Calu3 (cell line): ENCODE data around the gene TTC21A. TPM values are rescaled to one million over a fixed set of nuclear protein-coding genes. Genes with fewer than 3 reads are reported as not detected.
A peak's percentile ranks its signal among the peaks of the same experiment; 100 is the strongest.

ENCODE experiments used
- BruUV-seq: library from RNA; stranded (reverse); fragments of 400-500 nt; replicated peaks from 2 replicates; lab custom pipeline; 2021; lab: Mats Ljungman, UMichigan
- CTCF ChIA-PET: fragments of 300-600 bp; sonication (Branson Sonifier 250); formaldehyde crosslinking; loops from one replicate; lab custom pipeline; 2022; ENCODE audit warnings: antibody characterized with exemption; lab: Charles Lee
- DNase-seq: peaks from one replicate; pipeline ENCODE4 v3.0.0; 2022
- H3K27ac Mint-ChIP-seq: one replicate; pipeline ENCODE4 v1.8.0; 2022; ENCODE audit warnings: mixed read lengths; ENCODE audit not compliant: unreplicated experiment
- H3K27me3 Mint-ChIP-seq: one replicate; pipeline ENCODE4 v1.8.0; 2022; ENCODE audit warnings: mixed read lengths; ENCODE audit not compliant: unreplicated experiment
- H3K36me3 Mint-ChIP-seq: one replicate; pipeline ENCODE4 v1.8.0; 2022; ENCODE audit warnings: mild to moderate bottlenecking, moderate library complexity, mixed read lengths; ENCODE audit not compliant: insufficient read depth, unreplicated experiment
- H3K4me1 Mint-ChIP-seq: one replicate; pipeline ENCODE4 v1.8.0; 2022; ENCODE audit warnings: mild to moderate bottlenecking, low read depth, mixed read lengths; ENCODE audit not compliant: unreplicated experiment
- H3K4me3 Mint-ChIP-seq: one replicate; pipeline ENCODE4 v1.8.0; 2022; ENCODE audit warnings: mild to moderate bottlenecking, low read depth, moderate library complexity, mixed read lengths; ENCODE audit not compliant: unreplicated experiment
- H3K9me3 Mint-ChIP-seq: one replicate; pipeline ENCODE4 v1.8.0; 2022; ENCODE audit warnings: low read depth, mixed read lengths; ENCODE audit not compliant: unreplicated experiment
- intact Hi-C: fragments of 100-400 bp; cut with micrococcal nuclease; formaldehyde crosslinking; loops from one replicate; pipeline ENCODE4 v1.10.0; 2022; ENCODE audit not compliant: unreplicated experiment
- total RNA-seq: library from RNA; stranded (reverse); gene quantifications from 2 replicates; pipeline ENCODE4 v1.2.3, GENCODE V29; 2022
- TF ChIP-seq, protein P1 (sequence below): fragments of 200-600 bp; IDR thresholded peaks from one replicate; pipeline ENCODE4 v1.8.0; 2022; ENCODE audit warnings: antibody characterized with exemption; ENCODE audit not compliant: unreplicated experiment

TTC21A gene
- total RNA-seq, 1 experiment from 2014 or later = 8.1 TPM

DNA sequence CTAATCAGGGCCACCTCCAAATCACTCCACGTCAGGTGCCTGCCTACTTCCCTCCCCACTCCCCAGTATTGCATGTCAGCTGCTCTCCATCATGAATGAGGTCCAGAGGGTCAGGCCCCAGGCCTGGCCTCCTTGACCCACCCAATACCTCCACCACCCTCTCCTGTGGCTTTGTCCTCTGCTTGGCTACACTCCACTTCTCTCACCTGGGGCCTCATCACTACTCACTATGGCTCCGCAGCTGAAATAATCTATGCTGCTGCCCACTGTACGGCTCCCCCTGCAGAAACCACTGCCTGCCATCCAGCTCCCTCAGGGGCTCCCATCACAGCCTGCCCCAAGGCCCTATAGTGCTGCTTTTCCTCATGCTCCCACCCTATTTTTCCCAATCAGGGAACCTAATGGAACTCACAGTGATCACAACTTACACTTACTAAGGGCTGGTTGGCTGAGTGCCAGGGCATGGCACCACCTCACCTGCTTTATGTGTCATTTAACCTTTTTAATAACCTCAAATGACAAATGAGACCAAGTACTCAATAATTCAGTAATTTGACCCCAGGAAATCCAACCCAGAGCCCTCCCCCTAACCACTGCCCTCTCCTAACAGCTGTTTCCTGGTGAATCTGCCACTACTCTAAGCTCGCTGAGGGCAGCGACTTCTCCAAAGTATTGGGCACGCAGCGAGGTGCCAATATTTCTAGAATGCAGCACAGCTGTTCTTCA, 2.4 kb upstream of the TTC21A start:
- intact Hi-C loops = no loop called here
- CTCF ChIA-PET = interaction anchor here (1.6 to 1.7 kb wide), 2 partner anchors 11 to 21 kb away, joined by 4 to 5 read pairs; no protein-coding TSS in a partner anchor
- H3K4me1 Mint-ChIP-seq = peaks cover 52% of the 10 kb centered on the region
- H3K27ac Mint-ChIP-seq = peak overlapping the region; percentile 83
- no peaks in the 10 kb centered on the region for H3K27me3 Mint-ChIP-seq
- peak overlapping the region; percentile 92 for H3K4me3 Mint-ChIP-seq
- DNase-seq = peak; percentile 37
- peaks cover 50% of the 10 kb centered on the region for H3K36me3 Mint-ChIP-seq
- no peaks in the 10 kb centered on the region for H3K9me3 Mint-ChIP-seq
- no TSS peak for BruUV-seq
- TF ChIP-seq, protein P1, sequence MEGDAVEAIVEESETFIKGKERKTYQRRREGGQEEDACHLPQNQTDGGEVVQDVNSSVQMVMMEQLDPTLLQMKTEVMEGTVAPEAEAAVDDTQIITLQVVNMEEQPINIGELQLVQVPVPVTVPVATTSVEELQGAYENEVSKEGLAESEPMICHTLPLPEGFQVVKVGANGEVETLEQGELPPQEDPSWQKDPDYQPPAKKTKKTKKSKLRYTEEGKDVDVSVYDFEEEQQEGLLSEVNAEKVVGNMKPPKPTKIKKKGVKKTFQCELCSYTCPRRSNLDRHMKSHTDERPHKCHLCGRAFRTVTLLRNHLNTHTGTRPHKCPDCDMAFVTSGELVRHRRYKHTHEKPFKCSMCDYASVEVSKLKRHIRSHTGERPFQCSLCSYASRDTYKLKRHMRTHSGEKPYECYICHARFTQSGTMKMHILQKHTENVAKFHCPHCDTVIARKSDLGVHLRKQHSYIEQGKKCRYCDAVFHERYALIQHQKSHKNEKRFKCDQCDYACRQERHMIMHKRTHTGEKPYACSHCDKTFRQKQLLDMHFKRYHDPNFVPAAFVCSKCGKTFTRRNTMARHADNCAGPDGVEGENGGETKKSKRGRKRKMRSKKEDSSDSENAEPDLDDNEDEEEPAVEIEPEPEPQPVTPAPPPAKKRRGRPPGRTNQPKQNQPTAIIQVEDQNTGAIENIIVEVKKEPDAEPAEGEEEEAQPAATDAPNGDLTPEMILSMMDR = no peak

DNA sequence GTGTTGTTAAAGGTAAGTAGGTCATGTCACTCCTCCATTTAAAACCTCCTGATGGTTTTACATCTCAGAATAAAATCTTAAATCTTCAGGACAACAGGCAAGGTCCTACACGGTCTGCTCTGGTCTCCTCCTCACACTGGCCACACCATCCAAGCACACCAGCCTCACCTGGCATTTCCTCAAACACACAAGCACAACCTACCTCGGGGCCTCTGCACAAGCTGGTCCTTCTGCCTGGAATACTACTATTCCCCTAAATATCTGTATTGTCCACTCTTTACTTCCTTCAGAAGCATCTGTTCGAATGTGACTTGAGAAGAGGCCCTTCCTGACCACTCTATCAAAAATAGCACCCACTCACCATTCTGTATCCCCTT, 1.8 kb upstream of the TTC21A start:
- intact Hi-C loops = loop anchor here (2.0 kb wide), 1 partner anchor 45 kb away; no protein-coding TSS in a partner anchor
- Mint-ChIP-seq H3K36me3 (peaks cover 45% of the 10 kb centered on the region), H3K9me3 (no peaks in the 10 kb centered on the region), H3K27ac (no peak overlapping the region), H3K4me3 (peak overlapping the region; percentile 92), H3K4me1 (peaks cover 52% of the 10 kb centered on the region), H3K27me3 (no peaks in the 10 kb centered on the region)
- DNase-seq = no peak
- CTCF ChIA-PET = interaction anchor here (1.6 to 1.7 kb wide), 2 partner anchors 11 to 20 kb away, joined by 4 to 5 read pairs; no protein-coding TSS in a partner anchor
- TF ChIP-seq, protein P1 = no peak
- no TSS peak for BruUV-seq

DNA sequence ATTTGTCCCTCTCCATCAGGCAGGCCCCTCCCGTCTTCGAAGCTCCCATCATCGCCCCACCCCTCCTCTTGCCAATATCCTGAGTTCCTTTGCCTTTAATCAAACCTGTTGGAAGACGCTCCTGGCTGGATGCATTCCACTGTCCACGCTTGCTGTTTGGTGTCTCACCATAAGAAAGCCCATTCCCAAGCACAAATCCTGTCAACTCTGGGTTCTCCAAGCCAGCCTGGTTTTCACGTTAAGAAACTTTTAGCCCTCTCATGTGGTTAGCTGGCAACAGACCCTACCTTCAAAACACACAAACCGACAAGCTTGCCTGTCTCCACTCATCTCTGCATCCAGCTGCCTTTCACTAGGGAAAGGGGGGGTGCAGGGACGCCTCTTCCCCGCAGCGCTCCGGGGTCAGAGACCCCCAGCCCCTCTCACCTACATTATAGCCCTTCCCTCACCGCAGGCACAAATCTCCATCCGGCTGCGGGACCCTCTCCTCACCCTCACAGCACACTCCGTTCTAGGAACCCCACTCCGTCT, 1.1 kb upstream of the TTC21A start:
- Mint-ChIP-seq H3K4me3 (peak overlapping the region; percentile 92), H3K36me3 (peaks cover 38% of the 10 kb centered on the region), H3K27me3 (no peaks in the 10 kb centered on the region), H3K9me3 (no peaks in the 10 kb centered on the region), H3K27ac (peak overlapping the region; percentile 72), H3K4me1 (peaks cover 52% of the 10 kb centered on the region)
- DNase-seq = no peak
- CTCF ChIA-PET = interaction anchor here (0.7 to 1.7 kb wide), 3 partner anchors 10 to 20 kb away, joined by 3 to 5 read pairs (median 4); no protein-coding TSS in a partner anchor
- TF ChIP-seq, protein P1 = no peak
- BruUV-seq = no TSS peak
- intact Hi-C loops = loop anchor here (2.0 kb wide), 1 partner anchor 44 kb away; no protein-coding TSS in a partner anchor

DNA sequence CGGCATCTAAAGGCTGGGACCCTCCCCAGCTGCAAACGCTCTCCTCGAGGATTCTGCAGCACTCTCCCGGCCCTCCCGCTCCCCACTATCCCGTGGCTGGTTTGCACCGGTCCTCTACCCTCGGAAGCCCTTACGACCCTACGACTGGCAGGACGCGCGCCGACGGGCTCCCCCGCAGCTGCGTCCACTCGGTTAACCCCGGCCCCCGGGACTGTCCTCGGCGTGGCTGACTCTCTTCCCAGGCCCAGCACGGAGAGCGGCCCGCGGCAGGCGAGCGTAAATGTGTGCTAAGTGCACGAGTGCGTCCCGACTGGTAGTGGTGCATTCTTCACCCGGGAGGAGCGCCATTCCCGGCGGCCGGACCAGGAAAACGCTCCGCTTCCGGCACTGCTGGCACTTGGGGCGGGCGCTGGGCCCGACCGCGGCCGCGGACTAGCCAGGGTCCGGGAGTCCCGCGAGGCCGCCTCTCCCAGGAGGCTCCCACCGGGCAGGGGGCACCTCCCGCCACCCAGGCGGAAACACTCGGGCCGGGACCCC, 561 bp upstream of the TTC21A start:
- intact Hi-C loops = loop anchor here (1.0 to 2.0 kb wide), 2 partner anchors 18 to 44 kb away; no protein-coding TSS in a partner anchor

More for the DNA sequence above, 561 bp upstream of the TTC21A start:
- peak; percentile 62 for DNase-seq
- TF ChIP-seq, protein P1 = no peak
- H3K4me3 Mint-ChIP-seq = peak overlapping the region; percentile 92
- TSS peak; percentile 46 for BruUV-seq
- no peaks in the 10 kb centered on the region for H3K27me3 Mint-ChIP-seq
- CTCF ChIA-PET = interaction anchor here (0.7 to 1.7 kb wide), 5 partner anchors 9 to 181 kb away, joined by 3 to 10 read pairs (median 4); no protein-coding TSS in a partner anchor
- H3K4me1 Mint-ChIP-seq = peaks cover 52% of the 10 kb centered on the region
- peak overlapping the region; percentile 73 for H3K27ac Mint-ChIP-seq
- peaks cover 37% of the 10 kb centered on the region for H3K36me3 Mint-ChIP-seq
- H3K9me3 Mint-ChIP-seq = no peaks in the 10 kb centered on the region
